ENCODE measurements around the gene METTL2A. TPM values are rescaled to one million over a fixed set of nuclear protein-coding genes. Genes with fewer than 3 reads are reported as not detected.
"Not testable (repeated sequence)": the region's sequence is repeated elsewhere in the genome, so short reads cannot be mapped to it uniquely, and the experiment has no call there.

The METTL2A gene
- polyA plus RNA-seq, 1 of the 3 experiments (the other 2 are of a cell fraction), result 16.8 TPM

DNA sequence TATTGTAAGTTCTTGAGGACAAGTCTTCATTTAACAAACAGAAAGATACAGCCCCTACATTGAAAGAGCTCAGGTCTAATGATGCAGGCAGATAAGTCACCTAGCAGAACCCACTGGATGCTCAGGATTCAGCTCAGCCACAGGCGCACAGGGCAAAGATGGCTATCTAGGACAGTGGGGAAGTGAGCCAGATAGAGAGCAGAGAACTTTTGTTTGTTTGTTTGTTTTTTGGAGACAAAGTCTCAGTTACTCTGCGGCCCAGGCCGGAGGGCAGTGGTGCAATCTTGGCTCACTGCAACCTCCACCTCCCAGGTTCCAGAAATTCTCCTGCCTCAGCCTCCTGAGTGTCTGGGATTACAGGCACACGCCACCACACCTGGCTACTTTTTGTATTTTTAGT lies 20.4 kb downstream of the METTL2A start:
- no peak for DNase-seq
- Histone ChIP-seq H3K27ac (ENCODE audit: low read depth in 2 of 2, low read length in 1 of 2) (no peak overlapping the region), H3K4me3 (ENCODE audit: low read depth in 2 of 2, low read length in 1 of 2) (no peak overlapping the region), H3K9me2 (no peaks in the 10 kb centered on the region), H4K20me1 (ENCODE audit: insufficient read depth) (no peaks in the 10 kb centered on the region), H3K9ac (no peak overlapping the region), H3K36me3 (replicated peaks in 1 of 2; ENCODE audit: control insufficient read depth in 1 of 2, insufficient read depth in 2 of 2, low read length in 1 of 2) (peaks cover 34 to 75% of the 10 kb centered on the region in 2 experiments), H3K4me2 (no peak overlapping the region), H3K27me3 (ENCODE audit: insufficient read depth) (no peaks in the 10 kb centered on the region), H3F3A (replicated peaks; ENCODE audit: insufficient read depth) (peaks cover 4% of the 10 kb centered on the region), H3K79me2 (ENCODE audit: insufficient read depth) (no peaks in the 10 kb centered on the region), H3K4me1 (ENCODE audit: control insufficient read depth in 1 of 2, insufficient read depth in 2 of 2, low read depth in 1 of 2, low read length in 1 of 2) (no peaks in the 10 kb centered on the region), H2AFZ (ENCODE audit: low read depth) (no peak overlapping the region), H3K9me3 (no peaks in the 10 kb centered on the region)
- CTCF ChIA-PET, result no interaction called here
- TF ChIP-seq, protein P1, sequence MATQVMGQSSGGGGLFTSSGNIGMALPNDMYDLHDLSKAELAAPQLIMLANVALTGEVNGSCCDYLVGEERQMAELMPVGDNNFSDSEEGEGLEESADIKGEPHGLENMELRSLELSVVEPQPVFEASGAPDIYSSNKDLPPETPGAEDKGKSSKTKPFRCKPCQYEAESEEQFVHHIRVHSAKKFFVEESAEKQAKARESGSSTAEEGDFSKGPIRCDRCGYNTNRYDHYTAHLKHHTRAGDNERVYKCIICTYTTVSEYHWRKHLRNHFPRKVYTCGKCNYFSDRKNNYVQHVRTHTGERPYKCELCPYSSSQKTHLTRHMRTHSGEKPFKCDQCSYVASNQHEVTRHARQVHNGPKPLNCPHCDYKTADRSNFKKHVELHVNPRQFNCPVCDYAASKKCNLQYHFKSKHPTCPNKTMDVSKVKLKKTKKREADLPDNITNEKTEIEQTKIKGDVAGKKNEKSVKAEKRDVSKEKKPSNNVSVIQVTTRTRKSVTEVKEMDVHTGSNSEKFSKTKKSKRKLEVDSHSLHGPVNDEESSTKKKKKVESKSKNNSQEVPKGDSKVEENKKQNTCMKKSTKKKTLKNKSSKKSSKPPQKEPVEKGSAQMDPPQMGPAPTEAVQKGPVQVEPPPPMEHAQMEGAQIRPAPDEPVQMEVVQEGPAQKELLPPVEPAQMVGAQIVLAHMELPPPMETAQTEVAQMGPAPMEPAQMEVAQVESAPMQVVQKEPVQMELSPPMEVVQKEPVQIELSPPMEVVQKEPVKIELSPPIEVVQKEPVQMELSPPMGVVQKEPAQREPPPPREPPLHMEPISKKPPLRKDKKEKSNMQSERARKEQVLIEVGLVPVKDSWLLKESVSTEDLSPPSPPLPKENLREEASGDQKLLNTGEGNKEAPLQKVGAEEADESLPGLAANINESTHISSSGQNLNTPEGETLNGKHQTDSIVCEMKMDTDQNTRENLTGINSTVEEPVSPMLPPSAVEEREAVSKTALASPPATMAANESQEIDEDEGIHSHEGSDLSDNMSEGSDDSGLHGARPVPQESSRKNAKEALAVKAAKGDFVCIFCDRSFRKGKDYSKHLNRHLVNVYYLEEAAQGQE (IDR thresholded peaks at IDR 0.05; ENCODE audit: low read depth, low read length), result no peak
- TF ChIP-seq CHD2 (IDR thresholded peaks at IDR 0.05; ENCODE audit: low read length, partially characterized antibody) (no peak), TAF1 (IDR thresholded peaks at IDR 0.05; ENCODE audit: borderline replicate concordance, low read depth, low read length) (no peak), RFX5 (IDR thresholded peaks at IDR 0.05; ENCODE audit: low read length) (no peak), GATA2 (CRISPR knock-in tag; IDR thresholded peaks at IDR 0.05) (no peak), MXI1 (IDR thresholded peaks at IDR 0.05; ENCODE audit: low read depth, low read length) (no peak), ELF1 (IDR thresholded peaks at IDR 0.05) (no peak), EP300 (IDR thresholded peaks at IDR 0.05; ENCODE audit: borderline replicate concordance in 1 of 2, low read depth in 1 of 2, low read length in 1 of 2) (no peak), SIN3A (IDR thresholded peaks at IDR 0.05; ENCODE audit: borderline replicate concordance, low read depth, low read length) (no peak), NFIC (IDR thresholded peaks at IDR 0.05; ENCODE audit: borderline replicate concordance) (no peak), RCOR1 (IDR thresholded peaks at IDR 0.05; ENCODE audit: low read length) (no peak), TCF12 (IDR thresholded peaks at IDR 0.05) (no peak), FOXM1 (IDR thresholded peaks at IDR 0.05; ENCODE audit: low read depth) (no peak)
- TF ChIP-seq, protein P2, sequence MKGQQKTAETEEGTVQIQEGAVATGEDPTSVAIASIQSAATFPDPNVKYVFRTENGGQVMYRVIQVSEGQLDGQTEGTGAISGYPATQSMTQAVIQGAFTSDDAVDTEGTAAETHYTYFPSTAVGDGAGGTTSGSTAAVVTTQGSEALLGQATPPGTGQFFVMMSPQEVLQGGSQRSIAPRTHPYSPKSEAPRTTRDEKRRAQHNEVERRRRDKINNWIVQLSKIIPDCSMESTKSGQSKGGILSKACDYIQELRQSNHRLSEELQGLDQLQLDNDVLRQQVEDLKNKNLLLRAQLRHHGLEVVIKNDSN (IDR thresholded peaks at IDR 0.05; ENCODE audit: borderline replicate concordance, low read depth), result no peak
- TF ChIP-seq, protein P3, sequence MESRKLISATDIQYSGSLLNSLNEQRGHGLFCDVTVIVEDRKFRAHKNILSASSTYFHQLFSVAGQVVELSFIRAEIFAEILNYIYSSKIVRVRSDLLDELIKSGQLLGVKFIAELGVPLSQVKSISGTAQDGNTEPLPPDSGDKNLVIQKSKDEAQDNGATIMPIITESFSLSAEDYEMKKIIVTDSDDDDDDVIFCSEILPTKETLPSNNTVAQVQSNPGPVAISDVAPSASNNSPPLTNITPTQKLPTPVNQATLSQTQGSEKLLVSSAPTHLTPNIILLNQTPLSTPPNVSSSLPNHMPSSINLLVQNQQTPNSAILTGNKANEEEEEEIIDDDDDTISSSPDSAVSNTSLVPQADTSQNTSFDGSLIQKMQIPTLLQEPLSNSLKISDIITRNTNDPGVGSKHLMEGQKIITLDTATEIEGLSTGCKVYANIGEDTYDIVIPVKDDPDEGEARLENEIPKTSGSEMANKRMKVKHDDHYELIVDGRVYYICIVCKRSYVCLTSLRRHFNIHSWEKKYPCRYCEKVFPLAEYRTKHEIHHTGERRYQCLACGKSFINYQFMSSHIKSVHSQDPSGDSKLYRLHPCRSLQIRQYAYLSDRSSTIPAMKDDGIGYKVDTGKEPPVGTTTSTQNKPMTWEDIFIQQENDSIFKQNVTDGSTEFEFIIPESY (IDR thresholded peaks at IDR 0.05; ENCODE audit: borderline replicate concordance, low read depth), result no peak
- TF ChIP-seq, protein P4, sequence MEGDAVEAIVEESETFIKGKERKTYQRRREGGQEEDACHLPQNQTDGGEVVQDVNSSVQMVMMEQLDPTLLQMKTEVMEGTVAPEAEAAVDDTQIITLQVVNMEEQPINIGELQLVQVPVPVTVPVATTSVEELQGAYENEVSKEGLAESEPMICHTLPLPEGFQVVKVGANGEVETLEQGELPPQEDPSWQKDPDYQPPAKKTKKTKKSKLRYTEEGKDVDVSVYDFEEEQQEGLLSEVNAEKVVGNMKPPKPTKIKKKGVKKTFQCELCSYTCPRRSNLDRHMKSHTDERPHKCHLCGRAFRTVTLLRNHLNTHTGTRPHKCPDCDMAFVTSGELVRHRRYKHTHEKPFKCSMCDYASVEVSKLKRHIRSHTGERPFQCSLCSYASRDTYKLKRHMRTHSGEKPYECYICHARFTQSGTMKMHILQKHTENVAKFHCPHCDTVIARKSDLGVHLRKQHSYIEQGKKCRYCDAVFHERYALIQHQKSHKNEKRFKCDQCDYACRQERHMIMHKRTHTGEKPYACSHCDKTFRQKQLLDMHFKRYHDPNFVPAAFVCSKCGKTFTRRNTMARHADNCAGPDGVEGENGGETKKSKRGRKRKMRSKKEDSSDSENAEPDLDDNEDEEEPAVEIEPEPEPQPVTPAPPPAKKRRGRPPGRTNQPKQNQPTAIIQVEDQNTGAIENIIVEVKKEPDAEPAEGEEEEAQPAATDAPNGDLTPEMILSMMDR (IDR thresholded peaks at IDR 0.05), result no peak
- TF ChIP-seq, protein P5, sequence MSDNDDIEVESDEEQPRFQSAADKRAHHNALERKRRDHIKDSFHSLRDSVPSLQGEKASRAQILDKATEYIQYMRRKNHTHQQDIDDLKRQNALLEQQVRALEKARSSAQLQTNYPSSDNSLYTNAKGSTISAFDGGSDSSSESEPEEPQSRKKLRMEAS (IDR thresholded peaks at IDR 0.05; ENCODE audit: low read depth), result no peak
- 100% methylated on average over 4 of the region's 4 CpGs for WGBS (ENCODE audit: low lambda C conversion rate)
- POLR2A ChIA-PET, result no interaction called here

DNA sequence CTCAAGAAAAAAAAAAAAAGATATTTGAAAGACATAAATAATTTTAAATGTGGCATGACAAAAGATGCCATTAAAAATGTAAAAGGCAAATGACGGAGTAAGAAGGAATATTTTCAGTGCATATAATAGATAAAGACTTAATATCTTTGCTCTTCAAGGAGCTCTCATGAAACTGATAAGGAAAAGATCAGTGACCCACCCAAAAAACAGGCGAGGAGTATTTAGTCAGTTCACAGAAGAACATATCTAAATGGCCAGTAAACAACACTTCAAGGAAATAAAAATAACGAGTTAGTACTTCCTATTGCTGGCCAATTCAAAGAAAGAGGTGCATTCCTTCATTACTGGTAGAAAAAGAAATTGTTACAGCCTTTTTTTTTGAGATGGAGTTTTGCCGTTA lies 22.1 kb downstream of the METTL2A start:
- H3K36me3 ChIP-seq (replicated peaks in 1 of 2; ENCODE audit: control insufficient read depth in 1 of 2, insufficient read depth in 2 of 2, low read length in 1 of 2), result peaks cover 33 to 67% of the 10 kb centered on the region in 2 experiments
- H3K27ac ChIP-seq (ENCODE audit: low read depth in 2 of 2, low read length in 1 of 2); H3K4me3 ChIP-seq (ENCODE audit: low read depth in 2 of 2, low read length in 1 of 2); H3K9me3 ChIP-seq; H2AFZ ChIP-seq (ENCODE audit: low read depth); H3F3A ChIP-seq (replicated peaks; ENCODE audit: insufficient read depth); H3K9ac ChIP-seq; POLR2A ChIA-PET; H3K4me2 ChIP-seq; H3K79me2 ChIP-seq (ENCODE audit: insufficient read depth); DNase-seq; H3K9me2 ChIP-seq; H4K20me1 ChIP-seq (ENCODE audit: insufficient read depth); H3K27me3 ChIP-seq (ENCODE audit: insufficient read depth); CTCF ChIA-PET; H3K4me1 ChIP-seq (ENCODE audit: control insufficient read depth in 1 of 2, insufficient read depth in 2 of 2, low read depth in 1 of 2, low read length in 1 of 2): not testable (repeated sequence)
- WGBS (ENCODE audit: low lambda C conversion rate), result 94% methylated on average over 4 of the region's 4 CpGs

Data from SK-N-SH (cell line).